22Rv1 (cell line): ENCODE measurements around the gene SMIM15.
"Not testable (repeated sequence)": the region's sequence is repeated elsewhere in the genome, so short reads cannot be mapped to it uniquely, and the experiment has no call there.

Experiments
- ZFX ChIP-seq: fragments of 450-650 bp; IDR thresholded peaks from 2 replicates; pipeline ENCODE4 v1.6.1; 2017; ENCODE audit warnings: antibody characterized with exemption, borderline replicate concordance
- TF ChIP-seq, protein P1 (sequence below): fragments of 450-650 bp; IDR thresholded peaks from 2 replicates; pipeline ENCODE4 v1.5.1; 2017; ENCODE audit warnings: mild to moderate bottlenecking

DNA sequence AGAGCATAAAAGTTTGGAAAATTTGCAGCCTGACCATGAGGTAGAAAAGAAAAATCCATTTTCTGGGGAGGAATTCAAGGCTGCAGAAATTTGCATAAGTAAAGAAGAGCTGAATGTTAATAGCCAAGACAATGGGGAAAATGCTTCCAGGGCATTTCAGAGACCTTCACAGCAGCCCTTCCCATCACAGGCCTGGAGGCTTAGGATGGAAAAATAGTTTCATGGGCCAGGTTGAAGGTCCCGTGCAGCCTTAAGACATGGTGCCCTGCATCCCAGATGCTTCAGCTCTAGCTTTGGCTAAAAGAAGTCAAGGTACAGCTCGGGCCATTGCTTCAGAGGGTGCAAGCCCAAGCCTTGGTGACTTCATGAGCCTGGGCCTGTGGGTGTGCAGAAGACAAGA lies 25.6 kb upstream of the SMIM15 start:
- TF ChIP-seq, protein P1, sequence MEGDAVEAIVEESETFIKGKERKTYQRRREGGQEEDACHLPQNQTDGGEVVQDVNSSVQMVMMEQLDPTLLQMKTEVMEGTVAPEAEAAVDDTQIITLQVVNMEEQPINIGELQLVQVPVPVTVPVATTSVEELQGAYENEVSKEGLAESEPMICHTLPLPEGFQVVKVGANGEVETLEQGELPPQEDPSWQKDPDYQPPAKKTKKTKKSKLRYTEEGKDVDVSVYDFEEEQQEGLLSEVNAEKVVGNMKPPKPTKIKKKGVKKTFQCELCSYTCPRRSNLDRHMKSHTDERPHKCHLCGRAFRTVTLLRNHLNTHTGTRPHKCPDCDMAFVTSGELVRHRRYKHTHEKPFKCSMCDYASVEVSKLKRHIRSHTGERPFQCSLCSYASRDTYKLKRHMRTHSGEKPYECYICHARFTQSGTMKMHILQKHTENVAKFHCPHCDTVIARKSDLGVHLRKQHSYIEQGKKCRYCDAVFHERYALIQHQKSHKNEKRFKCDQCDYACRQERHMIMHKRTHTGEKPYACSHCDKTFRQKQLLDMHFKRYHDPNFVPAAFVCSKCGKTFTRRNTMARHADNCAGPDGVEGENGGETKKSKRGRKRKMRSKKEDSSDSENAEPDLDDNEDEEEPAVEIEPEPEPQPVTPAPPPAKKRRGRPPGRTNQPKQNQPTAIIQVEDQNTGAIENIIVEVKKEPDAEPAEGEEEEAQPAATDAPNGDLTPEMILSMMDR: not testable (repeated sequence)
- TF ChIP-seq ZFX: not testable (repeated sequence)
